Osteoblast (primary cell): Measurements from ENCODE around the gene DHRS13. TPM values are rescaled to one million over a fixed set of nuclear protein-coding genes. Genes with fewer than 3 reads are reported as not detected.

Source experiments
- DNase-seq: peaks from one replicate; pipeline ENCODE4 v3.0.0; 2011; ENCODE audit warnings: low spot score, mixed read lengths; ENCODE audit not compliant: insufficient read length; ENCODE audit errors: missing footprints
- H2AFZ ChIP-seq: 2 replicates; pipeline ENCODE4 v1.6.0; 2011; ENCODE audit warnings: mild to moderate bottlenecking, low read length
- H3K27ac ChIP-seq: 2 replicates; pipeline ENCODE4 v1.5.1; 2011; ENCODE audit warnings: mild to moderate bottlenecking, low read depth, low read length, moderate library complexity
- H3K27me3 ChIP-seq: 2 replicates; pipeline ENCODE4 v1.6.0; 2012; ENCODE audit warnings: mild to moderate bottlenecking, control low read depth, inconsistent platforms, low read length, moderate library complexity; ENCODE audit not compliant: insufficient read depth
- H3K36me3 ChIP-seq: 2 replicates; pipeline ENCODE4 v1.5.1; 2011; ENCODE audit warnings: mild to moderate bottlenecking, low read length, control low read depth, moderate library complexity; ENCODE audit not compliant: insufficient read depth
- H3K4me1 ChIP-seq: 2 replicates; pipeline ENCODE4 v1.5.1; 2011; ENCODE audit warnings: mild to moderate bottlenecking, low read length, control low read depth, moderate library complexity; ENCODE audit not compliant: insufficient read depth
- H3K4me2 ChIP-seq: 2 replicates; pipeline ENCODE4 v1.6.0; 2011; ENCODE audit warnings: mild to moderate bottlenecking, low read length; ENCODE audit not compliant: insufficient read depth
- H3K4me3 ChIP-seq: fragments of 200-600 bp; sonication (generic); 3 replicates; pipeline ENCODE4 v1.5.1; 2012; ENCODE audit warnings: mild to moderate bottlenecking, low read length, inconsistent platforms; ENCODE audit not compliant: insufficient read depth
- H3K79me2 ChIP-seq: 2 replicates; pipeline ENCODE4 v1.6.0; 2012; ENCODE audit warnings: mild to moderate bottlenecking, low read length, control low read depth, inconsistent platforms; ENCODE audit not compliant: insufficient read depth
- H3K9me3 ChIP-seq: 2 replicates; pipeline ENCODE4 v1.5.1; 2011; ENCODE audit warnings: low read depth, low read length, control low read depth
- H4K20me1 ChIP-seq: 2 replicates; pipeline ENCODE4 v1.6.0; 2012; ENCODE audit warnings: mild to moderate bottlenecking, low read length, control low read depth; ENCODE audit not compliant: insufficient read depth
- total RNA-seq: library from RNA; depleted of rRNA; stranded (reverse); fragments of >200 nt; gene quantifications from 2 replicates; pipeline ENCODE4 v1.2.3, GENCODE V29; 2012
- TF ChIP-seq, protein P1 (sequence below): IDR thresholded peaks from 2 replicates; pipeline ENCODE4 v1.5.1; 2011; ENCODE audit warnings: mild to moderate bottlenecking, low read depth, low read length, moderate library complexity; ENCODE audit errors: extremely low read depth

DHRS13 gene
- total RNA-seq, 1 donor = 6.2 TPM

DNA sequence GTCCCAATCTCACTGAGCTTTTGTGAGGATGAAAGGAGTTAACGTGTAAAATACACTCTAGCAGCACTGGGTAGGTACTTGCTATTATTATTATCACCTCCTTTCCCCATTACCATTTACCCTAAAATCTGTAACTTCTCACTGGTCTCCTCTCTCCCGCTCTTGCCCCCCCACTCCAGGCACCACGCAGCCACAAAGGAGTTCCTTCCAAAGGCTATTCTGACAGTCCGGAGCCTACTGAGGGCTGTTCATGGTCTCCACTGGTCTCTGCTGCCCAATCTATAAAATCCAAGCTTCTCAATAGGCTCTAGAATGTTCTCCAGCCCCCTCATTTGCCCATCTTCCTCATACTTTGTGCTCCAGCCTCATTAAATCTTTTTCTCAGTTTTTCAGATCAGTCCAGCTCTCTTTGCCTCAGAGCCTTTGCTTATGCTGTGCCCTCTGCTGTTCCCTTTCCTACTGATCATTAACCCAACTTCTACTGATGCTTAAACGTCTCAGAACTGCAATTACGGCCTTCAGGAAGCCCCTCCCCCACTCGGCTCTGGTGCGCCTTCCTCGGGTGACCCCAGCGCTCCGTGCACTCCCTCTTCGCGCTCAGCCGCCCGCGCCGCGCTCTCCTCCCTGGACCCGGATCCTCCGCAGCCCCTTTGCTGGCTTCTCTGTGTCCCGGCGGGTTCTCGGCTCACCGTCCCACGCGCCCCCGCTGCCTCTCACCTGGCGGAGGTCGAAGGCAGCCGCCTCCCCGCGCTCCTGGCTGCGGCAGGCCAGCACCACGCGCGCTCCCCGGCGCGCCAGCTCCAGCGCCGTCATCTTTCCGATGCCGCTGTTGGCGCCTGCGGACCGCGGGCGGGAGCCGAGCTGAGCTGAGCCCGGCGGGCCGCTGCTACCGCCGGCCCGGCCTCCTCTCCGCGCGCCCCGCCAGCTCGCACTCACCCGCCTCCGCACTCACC lies 737 bp downstream of the DHRS13 start:
- Histone ChIP-seq H3K79me2 (peaks cover 11% of the 10 kb centered on the region), H3K4me2 (peak overlapping the region; percentile 88), H3K27ac (no peak overlapping the region), H3K9me3 (no peaks in the 10 kb centered on the region), H3K4me3 (peak overlapping the region; percentile 77), H4K20me1 (peaks cover 7% of the 10 kb centered on the region), H3K4me1 (peaks cover 22% of the 10 kb centered on the region), H2AFZ (peak overlapping the region; percentile 73), H3K27me3 (no peaks in the 10 kb centered on the region), H3K36me3 (peaks cover 19% of the 10 kb centered on the region)
- peak; percentile 96 for DNase-seq
- TF ChIP-seq, protein P1, sequence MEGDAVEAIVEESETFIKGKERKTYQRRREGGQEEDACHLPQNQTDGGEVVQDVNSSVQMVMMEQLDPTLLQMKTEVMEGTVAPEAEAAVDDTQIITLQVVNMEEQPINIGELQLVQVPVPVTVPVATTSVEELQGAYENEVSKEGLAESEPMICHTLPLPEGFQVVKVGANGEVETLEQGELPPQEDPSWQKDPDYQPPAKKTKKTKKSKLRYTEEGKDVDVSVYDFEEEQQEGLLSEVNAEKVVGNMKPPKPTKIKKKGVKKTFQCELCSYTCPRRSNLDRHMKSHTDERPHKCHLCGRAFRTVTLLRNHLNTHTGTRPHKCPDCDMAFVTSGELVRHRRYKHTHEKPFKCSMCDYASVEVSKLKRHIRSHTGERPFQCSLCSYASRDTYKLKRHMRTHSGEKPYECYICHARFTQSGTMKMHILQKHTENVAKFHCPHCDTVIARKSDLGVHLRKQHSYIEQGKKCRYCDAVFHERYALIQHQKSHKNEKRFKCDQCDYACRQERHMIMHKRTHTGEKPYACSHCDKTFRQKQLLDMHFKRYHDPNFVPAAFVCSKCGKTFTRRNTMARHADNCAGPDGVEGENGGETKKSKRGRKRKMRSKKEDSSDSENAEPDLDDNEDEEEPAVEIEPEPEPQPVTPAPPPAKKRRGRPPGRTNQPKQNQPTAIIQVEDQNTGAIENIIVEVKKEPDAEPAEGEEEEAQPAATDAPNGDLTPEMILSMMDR = no peak

DNA sequence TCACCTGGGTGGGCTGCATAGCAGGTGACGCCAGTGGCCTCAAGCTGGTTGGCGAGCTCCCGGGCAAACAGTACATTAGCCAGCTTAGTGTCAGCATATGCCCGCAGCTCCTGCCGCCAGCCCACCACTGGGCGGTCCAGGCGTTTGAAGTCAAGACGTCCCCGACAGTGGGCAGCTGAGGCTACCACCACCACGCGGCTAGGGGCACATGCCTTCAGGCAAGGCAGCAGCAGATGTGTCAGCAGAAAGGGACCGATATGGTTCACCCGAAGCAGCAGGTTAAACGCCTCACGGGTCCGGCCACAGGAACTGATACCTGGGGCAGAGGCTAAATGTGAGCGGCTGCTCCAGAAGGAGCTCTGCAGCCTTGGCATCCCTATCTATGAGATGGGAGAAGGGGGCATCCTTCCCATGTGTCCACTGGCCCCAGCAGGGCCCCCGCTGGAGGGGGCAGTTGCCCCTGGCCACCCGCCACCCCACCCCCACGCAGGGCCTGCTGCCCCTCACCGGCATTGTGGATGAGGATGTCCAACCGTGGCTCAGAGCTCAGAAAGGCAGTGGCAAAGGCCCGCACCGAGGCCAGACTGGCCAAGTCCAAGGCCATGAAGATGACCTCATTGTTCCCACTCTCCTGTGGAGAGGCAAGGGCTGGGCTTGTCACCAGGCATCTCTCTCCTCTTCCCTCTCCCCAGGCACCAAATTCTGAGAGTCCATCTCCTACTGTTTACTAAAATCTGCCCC lies 1.7 kb downstream of the DHRS13 start:
- Histone ChIP-seq H3K36me3 (peaks cover 10% of the 10 kb centered on the region), H3K4me3 (no peak overlapping the region), H2AFZ (no peak overlapping the region), H3K9me3 (no peaks in the 10 kb centered on the region), H4K20me1 (peaks cover 7% of the 10 kb centered on the region), H3K4me1 (peaks cover 28% of the 10 kb centered on the region), H3K27me3 (no peaks in the 10 kb centered on the region), H3K27ac (no peak overlapping the region), H3K79me2 (peaks cover 17% of the 10 kb centered on the region), H3K4me2 (no peak overlapping the region)
- TF ChIP-seq, protein P1 = no peak
- peak; percentile 50 for DNase-seq

DNA sequence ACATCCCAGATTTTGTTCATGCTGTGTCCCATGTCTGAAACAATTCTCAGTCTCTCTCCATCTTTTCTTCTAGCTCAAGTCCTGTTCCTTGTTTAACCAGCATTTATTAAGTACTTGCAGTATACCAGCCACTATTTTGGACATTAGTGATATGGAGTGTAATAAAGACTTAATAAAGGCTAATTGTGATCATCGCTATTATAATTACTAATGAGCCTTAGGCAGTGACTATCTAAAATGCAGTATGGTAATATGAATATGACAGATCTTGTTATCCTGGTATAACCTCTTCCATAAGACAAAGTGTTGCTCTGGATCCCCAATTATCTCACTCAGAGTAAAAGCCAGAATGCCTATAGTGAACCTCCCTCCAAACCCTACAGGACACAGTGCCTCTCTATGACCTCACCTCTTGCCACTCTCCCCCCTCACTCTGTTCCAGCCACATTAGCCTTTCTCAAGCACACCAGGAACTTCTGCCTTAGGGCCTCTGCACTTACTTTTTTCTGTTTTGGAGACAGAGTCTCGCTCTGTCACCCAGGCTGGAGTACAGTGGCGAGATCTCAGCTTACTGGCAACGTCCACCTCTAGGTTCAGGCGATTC lies 3.6 kb downstream of the DHRS13 start:
- Histone ChIP-seq H3K27me3 (no peaks in the 10 kb centered on the region), H3K4me2 (no peak overlapping the region), H3K27ac (no peak overlapping the region), H3K4me3 (no peak overlapping the region), H3K79me2 (peaks cover 26% of the 10 kb centered on the region), H3K9me3 (no peaks in the 10 kb centered on the region), H2AFZ (no peak overlapping the region), H3K4me1 (peaks cover 29% of the 10 kb centered on the region), H3K36me3 (no peaks in the 10 kb centered on the region), H4K20me1 (peaks cover 6% of the 10 kb centered on the region)
- TF ChIP-seq, protein P1 = no peak
- DNase-seq = peak; percentile 41
